Stimulated activated CD8-positive, alpha-beta memory T cell treated with anti-CD3 and anti-CD28 coated beads, Interleukin-4, amount 100 ng/mL, for 48 hours (primary cell): ENCODE results near the gene ARHGAP15.
A peak's percentile ranks its signal among the peaks of the same experiment; 100 is the strongest.

ENCODE experiments used
- DNase-seq: peaks from one replicate; pipeline ENCODE4 v3.0.0-alpha.2; 2020

ARHGAP15 gene

GRCh38 chr2:143146366-143146765, 17.1 kb downstream of the ARHGAP15 start:
- DNase-seq: no peak

- DNase-seq: no peak
Observed at GRCh38 chr2:143146815-143147530, 17.8 kb downstream of the ARHGAP15 start.

GRCh38 chr2:143148011-143148410, 18.8 kb downstream of the ARHGAP15 start:
- no peak for DNase-seq

GRCh38 chr2:143148757-143149156, 19.5 kb downstream of the ARHGAP15 start:
- DNase-seq: no peak

GRCh38 chr2:143150287-143150686, 21.1 kb downstream of the ARHGAP15 start:
- DNase-seq: no peak

- no peak for DNase-seq
Observed at GRCh38 chr2:143151111-143151752, 22.0 kb downstream of the ARHGAP15 start.

- no peak for DNase-seq
Observed at GRCh38 chr2:143152219-143152618, 23.0 kb downstream of the ARHGAP15 start.

- DNase-seq: no peak
Observed at GRCh38 chr2:143152637-143153036, 23.4 kb downstream of the ARHGAP15 start.

- no peak for DNase-seq
Observed at GRCh38 chr2:143155661-143156060, 26.4 kb downstream of the ARHGAP15 start.

- DNase-seq: no peak
Observed at GRCh38 chr2:143157001-143157400, 27.8 kb downstream of the ARHGAP15 start.

GRCh38 chr2:143157418-143157817, 28.2 kb downstream of the ARHGAP15 start:
- no peak for DNase-seq

- DNase-seq: no peak
Observed at GRCh38 chr2:143158098-143158497, 28.9 kb downstream of the ARHGAP15 start.

GRCh38 chr2:143158551-143159485, 29.6 kb downstream of the ARHGAP15 start:
- no peak for DNase-seq

- DNase-seq: no peak
Observed at GRCh38 chr2:143159486-143159840, 30.2 kb downstream of the ARHGAP15 start.

- DNase-seq: no peak
Observed at GRCh38 chr2:143160732-143161707, 31.8 kb downstream of the ARHGAP15 start.

- DNase-seq: peak; percentile 44
Observed at GRCh38 chr2:143162123-143162837, 33.1 kb downstream of the ARHGAP15 start.

GRCh38 chr2:143162997-143163396, 33.8 kb downstream of the ARHGAP15 start:
- no peak for DNase-seq

- DNase-seq: no peak
Observed at GRCh38 chr2:143163499-143163898, 34.3 kb downstream of the ARHGAP15 start.

GRCh38 chr2:143165291-143165690, 36.1 kb downstream of the ARHGAP15 start:
- DNase-seq: no peak

GRCh38 chr2:143169105-143169504, 39.9 kb downstream of the ARHGAP15 start:
- no peak for DNase-seq

- no peak for DNase-seq
Observed at GRCh38 chr2:143171817-143172216, 42.6 kb downstream of the ARHGAP15 start.

GRCh38 chr2:143175438-143175837, 46.2 kb downstream of the ARHGAP15 start:
- DNase-seq: no peak
